Cerebellar nuclear complex (tissue), 1 donor: Measurements from ENCODE around the gene PPTC7.
"Not testable (repeated sequence)": the region's sequence is repeated elsewhere in the genome, so short reads cannot be mapped to it uniquely, and the experiment has no call there.

Source experiments
- DNase-seq, 2 experiments: peaks; one replicate each; lab custom pipeline; 2025; lab: John Stamatoyannopoulos, UW

Gene PPTC7

GRCh38 chr12:110585231-110585799 lies 2.2 kb upstream of the PPTC7 start:
- no peak for DNase-seq

GRCh38 chr12:110582276-110583136 lies 612 bp downstream of the PPTC7 start:
- DNase-seq = no peak

GRCh38 chr12:110581931-110582275 lies 1.2 kb downstream of the PPTC7 start:
- no peak for DNase-seq

- DNase-seq = no peak
Observed at GRCh38 chr12:110579535-110580253, 3.4 kb downstream of the PPTC7 start.

GRCh38 chr12:110578694-110579534 lies 4.2 kb downstream of the PPTC7 start:
- no peak for DNase-seq

- no peak for DNase-seq
Observed at GRCh38 chr12:110577864-110578693, 5.0 kb downstream of the PPTC7 start.

GRCh38 chr12:110576504-110576903 lies 6.6 kb downstream of the PPTC7 start:
- no peak for DNase-seq

- no peak for DNase-seq
Observed at GRCh38 chr12:110575326-110575725, 7.8 kb downstream of the PPTC7 start.

- not testable (repeated sequence) for DNase-seq
Observed at GRCh38 chr12:110574717-110575230, 8.3 kb downstream of the PPTC7 start.

GRCh38 chr12:110574044-110574443 lies 9.1 kb downstream of the PPTC7 start:
- DNase-seq = no peak

- DNase-seq = not testable (repeated sequence)
Observed at GRCh38 chr12:110570798-110571197, 12.3 kb downstream of the PPTC7 start.

- DNase-seq = not testable (repeated sequence)
Observed at GRCh38 chr12:110569838-110570237, 13.3 kb downstream of the PPTC7 start.

GRCh38 chr12:110568752-110569151 lies 14.4 kb downstream of the PPTC7 start:
- no peak for DNase-seq

- no peak for DNase-seq
Observed at GRCh38 chr12:110566993-110567392, 16.1 kb downstream of the PPTC7 start.

GRCh38 chr12:110565894-110566871 lies 16.9 kb downstream of the PPTC7 start:
- no peak for DNase-seq

- no peak for DNase-seq
Observed at GRCh38 chr12:110564471-110564991, 18.6 kb downstream of the PPTC7 start.

GRCh38 chr12:110563702-110564470 lies 19.2 kb downstream of the PPTC7 start:
- DNase-seq = no peak

GRCh38 chr12:110562386-110562785 lies 20.7 kb downstream of the PPTC7 start:
- DNase-seq = not testable (repeated sequence)
